ENCODE measurements around the gene FLNA.
A peak's percentile ranks its signal among the peaks of the same experiment; 100 is the strongest.

FLNA gene

GRCh38 chrX:154374313-154375155, at the start of gene FLNA:
Gene FLNA, minus strand, starts transcription at chrX:154374634. Its CDS starts 3,389 bp downstream, at chrX:154371245.
- H3K9ac ChIP-seq: no peak within 1 kb of the TSS
- no peaks in the 10 kb centered on the region for H3K9me3 ChIP-seq (ENCODE audit: control insufficient read depth, low read length)
- no peaks in the 10 kb centered on the region for H3K27me3 ChIP-seq (ENCODE audit: control insufficient read depth, insufficient read depth, low read length)
- no peaks in the 10 kb centered on the region for H3K36me3 ChIP-seq (ENCODE audit: control insufficient read depth, insufficient read depth, low read length)
- TF ChIP-seq CTCF (IDR thresholded peaks at IDR 0.05): peak; percentile 17
- H3K4me3 ChIP-seq (ENCODE audit: low read depth, low read length): peak within 1 kb of the TSS; percentile 44
- no peaks in the 10 kb centered on the region for H3K4me1 ChIP-seq
- H3K27ac ChIP-seq: peak within 1 kb of the TSS; percentile 69
- peak within 1 kb of the TSS; percentile 66 for H3K4me2 ChIP-seq (ENCODE audit: low read length)
- H2AFZ ChIP-seq: peak within 1 kb of the TSS; percentile 77
- no peaks in the 10 kb centered on the region for H3K79me2 ChIP-seq

- no peak overlapping the region for H3K9ac ChIP-seq
Measured at GRCh38 chrX:154420402-154420756, 45.9 kb upstream of the FLNA start.

GRCh38 chrX:154419688-154420401, 45.4 kb upstream of the FLNA start:
- H3K27ac ChIP-seq: no peak overlapping the region

More at GRCh38 chrX:154420402-154420756, 45.9 kb upstream of the FLNA start:
- TF ChIP-seq CTCF (IDR thresholded peaks at IDR 0.05): no peak
- Histone ChIP-seq H3K27me3 (ENCODE audit: control insufficient read depth, insufficient read depth, low read length) (no peaks in the 10 kb centered on the region), H3K4me2 (ENCODE audit: low read length) (no peak overlapping the region), H3K4me3 (ENCODE audit: low read depth, low read length) (no peak overlapping the region), H3K36me3 (ENCODE audit: control insufficient read depth, insufficient read depth, low read length) (no peaks in the 10 kb centered on the region), H3K4me1 (no peaks in the 10 kb centered on the region), H3K9me3 (ENCODE audit: control insufficient read depth, low read length) (no peaks in the 10 kb centered on the region), H2AFZ (no peak overlapping the region), H3K79me2 (no peaks in the 10 kb centered on the region), H3K27ac (no peak overlapping the region)

GRCh38 chrX:154419189-154419588, 44.8 kb upstream of the FLNA start:
- Histone ChIP-seq H3K27me3 (ENCODE audit: control insufficient read depth, insufficient read depth, low read length) (no peaks in the 10 kb centered on the region), H3K79me2 (no peaks in the 10 kb centered on the region), H3K4me1 (no peaks in the 10 kb centered on the region), H2AFZ (no peak overlapping the region), H3K36me3 (ENCODE audit: control insufficient read depth, insufficient read depth, low read length) (no peaks in the 10 kb centered on the region), H3K4me2 (ENCODE audit: low read length) (no peak overlapping the region), H3K27ac (no peak overlapping the region), H3K9ac (no peak overlapping the region), H3K4me3 (ENCODE audit: low read depth, low read length) (no peak overlapping the region), H3K9me3 (ENCODE audit: control insufficient read depth, low read length) (no peaks in the 10 kb centered on the region)
- TF ChIP-seq CTCF (IDR thresholded peaks at IDR 0.05): no peak

More at GRCh38 chrX:154419688-154420401, 45.4 kb upstream of the FLNA start:
- H3K4me1 ChIP-seq: no peaks in the 10 kb centered on the region
- H3K9me3 ChIP-seq (ENCODE audit: control insufficient read depth, low read length): no peaks in the 10 kb centered on the region
- no peaks in the 10 kb centered on the region for H3K36me3 ChIP-seq (ENCODE audit: control insufficient read depth, insufficient read depth, low read length)
- no peak overlapping the region for H3K4me2 ChIP-seq (ENCODE audit: low read length)
- H3K4me3 ChIP-seq (ENCODE audit: low read depth, low read length): no peak overlapping the region
- H3K79me2 ChIP-seq: no peaks in the 10 kb centered on the region
- H3K9ac ChIP-seq: no peak overlapping the region
- H3K27me3 ChIP-seq (ENCODE audit: control insufficient read depth, insufficient read depth, low read length): no peaks in the 10 kb centered on the region
- TF ChIP-seq CTCF (IDR thresholded peaks at IDR 0.05): no peak
- H2AFZ ChIP-seq: no peak overlapping the region

Data from parathyroid adenoma (tissue), 2 donors.